IPS-18c (cell line): Measurements from ENCODE around the gene UBLCP1.
A peak's percentile ranks its signal among the peaks of the same experiment; 100 is the strongest.
"Not testable (repeated sequence)": the region's sequence is repeated elsewhere in the genome, so short reads cannot be mapped to it uniquely, and the experiment has no call there.

Experiments
- H3K4me3 ChIP-seq: 2 replicates; pipeline ENCODE4 v1.7.0; 2013; ENCODE audit warnings: low read depth, mild to moderate bottlenecking, low read length, moderate library complexity; ENCODE audit not compliant: insufficient read depth
- H3K9me3 ChIP-seq: one replicate; pipeline ENCODE4 v1.6.1; 2013; ENCODE audit warnings: mild to moderate bottlenecking, low read length, moderate library complexity; ENCODE audit not compliant: control insufficient read depth, insufficient read depth

The UBLCP1 gene, protein sequence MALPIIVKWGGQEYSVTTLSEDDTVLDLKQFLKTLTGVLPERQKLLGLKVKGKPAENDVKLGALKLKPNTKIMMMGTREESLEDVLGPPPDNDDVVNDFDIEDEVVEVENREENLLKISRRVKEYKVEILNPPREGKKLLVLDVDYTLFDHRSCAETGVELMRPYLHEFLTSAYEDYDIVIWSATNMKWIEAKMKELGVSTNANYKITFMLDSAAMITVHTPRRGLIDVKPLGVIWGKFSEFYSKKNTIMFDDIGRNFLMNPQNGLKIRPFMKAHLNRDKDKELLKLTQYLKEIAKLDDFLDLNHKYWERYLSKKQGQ

DNA sequence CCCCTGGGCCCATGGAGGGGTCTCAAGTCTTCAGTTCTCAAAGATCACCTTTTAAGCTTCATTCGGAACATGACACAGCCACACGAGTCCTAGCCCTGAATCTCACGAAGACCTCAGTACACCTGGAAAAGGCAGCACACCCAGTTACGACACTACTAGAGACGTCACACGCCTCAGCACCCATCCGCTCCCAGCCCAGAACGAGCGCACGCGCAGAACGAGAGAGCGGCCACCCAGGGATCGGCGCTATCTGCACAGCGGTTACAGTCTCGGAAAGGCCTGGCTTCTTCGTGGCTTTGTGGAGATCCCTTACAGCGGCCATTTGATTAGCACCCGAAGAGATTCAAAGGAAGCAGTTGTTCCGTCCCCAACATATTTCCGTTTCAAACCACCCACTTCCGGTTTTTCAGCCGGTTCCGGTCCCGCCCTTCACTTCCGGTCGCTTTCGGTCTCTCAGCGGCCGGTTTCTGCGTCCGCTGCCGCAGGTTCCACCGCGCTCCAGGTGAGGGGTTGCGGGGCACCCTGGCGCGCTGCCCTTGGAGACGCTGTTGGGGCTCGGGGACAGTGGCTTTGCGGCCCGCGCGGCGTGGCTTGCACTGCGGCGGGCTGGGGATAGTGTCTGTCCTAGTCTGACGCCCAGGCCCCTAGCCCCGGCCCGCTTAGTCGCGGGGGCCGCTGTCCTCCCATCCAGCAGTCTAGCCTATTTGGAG is at the start of gene UBLCP1:
Gene UBLCP1, plus strand, starts transcription at position 432 of the 710 bp plus-strand sequence. CDS start 5,626 bp downstream, outside the sequence.
- H3K9me3 ChIP-seq: no peaks in the 10 kb centered on the region
- peak within 1 kb of the TSS; percentile 96 for H3K4me3 ChIP-seq

DNA sequence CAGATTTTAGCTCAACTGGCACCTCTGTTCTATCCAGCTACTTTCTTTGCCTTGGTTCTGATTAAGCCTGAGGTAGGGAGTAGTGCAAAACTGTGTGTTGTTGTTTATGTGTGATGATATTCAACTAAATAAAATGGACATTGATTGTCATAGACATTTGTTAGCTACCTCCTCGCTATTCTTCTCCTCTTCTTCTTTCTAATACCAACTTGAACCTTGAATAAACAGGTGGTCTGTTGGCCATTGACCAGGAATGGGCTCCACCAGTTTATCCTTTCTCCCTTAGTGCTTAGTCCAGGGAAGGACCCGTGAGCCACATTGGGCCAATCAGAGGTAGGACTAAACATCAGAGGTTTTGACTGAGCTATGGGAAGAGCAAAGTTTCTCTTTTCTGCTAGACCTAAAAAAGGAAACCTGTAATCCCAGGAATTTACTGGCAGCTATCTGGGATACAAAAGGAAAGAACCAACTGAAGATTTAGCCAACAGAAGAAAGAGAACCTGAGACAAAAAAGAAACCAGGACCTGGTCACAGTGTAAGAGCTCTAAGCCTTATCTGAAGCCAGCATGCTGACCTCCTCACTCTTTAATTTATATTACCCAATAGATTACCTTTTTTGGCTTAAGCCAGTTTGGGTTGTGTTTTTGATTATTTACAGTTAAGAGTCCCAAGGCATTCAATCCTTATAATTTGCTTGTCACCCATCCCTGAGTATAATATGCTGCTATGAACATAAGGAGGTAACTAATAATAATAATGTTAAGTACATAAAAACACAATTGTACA is 48.4 kb upstream of the UBLCP1 start:
- H3K9me3 ChIP-seq: peaks cover 2% of the 10 kb centered on the region
- H3K4me3 ChIP-seq: no peak overlapping the region

DNA sequence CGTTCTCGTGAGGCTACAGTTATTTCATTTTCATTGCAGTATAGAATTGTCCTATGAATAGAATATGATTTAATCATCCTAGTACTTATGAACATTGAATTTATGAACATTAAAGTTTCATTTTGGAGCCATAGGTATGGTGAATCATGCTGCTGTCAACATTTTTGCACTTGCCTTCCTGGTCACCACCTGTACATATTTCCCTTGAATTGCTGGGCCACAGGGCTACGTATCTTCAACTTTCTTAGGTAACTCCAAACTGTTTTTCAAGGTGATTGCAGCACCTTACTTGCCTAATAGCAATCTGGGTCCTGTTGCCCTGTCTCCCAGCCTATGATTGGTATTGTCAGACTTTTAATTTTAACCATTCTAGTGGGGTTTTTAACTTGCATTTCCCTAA is 47.2 kb upstream of the UBLCP1 start:
- no peak overlapping the region for H3K4me3 ChIP-seq
- peaks cover 2% of the 10 kb centered on the region for H3K9me3 ChIP-seq

DNA sequence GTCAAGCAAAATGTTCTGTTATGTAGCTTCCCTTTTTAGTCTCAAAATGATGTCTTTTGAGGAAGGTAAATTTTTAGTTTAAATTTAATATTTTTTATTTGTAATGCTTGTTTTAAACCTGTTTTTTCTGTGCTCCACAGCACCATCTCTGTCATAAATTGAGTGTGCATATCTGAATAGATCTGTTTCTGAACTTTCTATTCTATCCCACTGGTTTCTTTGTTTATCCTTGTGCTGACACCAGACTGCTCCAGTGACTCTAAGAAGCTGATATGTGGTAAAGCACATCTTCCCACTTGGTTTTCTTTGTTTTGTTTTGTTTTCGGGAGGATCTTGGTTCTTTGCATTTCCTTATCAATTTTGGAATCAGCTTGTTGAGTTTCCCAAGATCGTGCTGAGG is 46.6 kb upstream of the UBLCP1 start:
- Histone ChIP-seq H3K9me3 (peaks cover 2% of the 10 kb centered on the region), H3K4me3 (no peak overlapping the region)

DNA sequence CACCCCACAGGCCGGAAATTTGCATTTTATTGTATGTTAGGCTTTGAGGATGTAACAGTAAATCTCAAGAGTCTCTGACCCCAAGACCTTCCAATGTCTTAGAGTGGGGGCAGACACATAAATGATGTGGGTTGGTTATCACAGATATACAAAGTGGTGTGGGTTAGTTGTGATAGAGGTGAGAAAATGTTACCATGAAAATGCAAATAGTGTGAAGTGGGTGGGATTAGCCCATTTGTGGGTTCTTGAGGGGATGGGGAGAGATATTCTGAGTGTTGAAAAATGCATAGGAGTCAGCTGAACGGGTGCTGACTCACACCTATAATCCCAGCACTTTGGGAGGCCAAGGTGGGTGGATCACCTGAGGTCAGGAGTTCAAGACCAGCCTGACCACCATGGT is 45.9 kb upstream of the UBLCP1 start:
- peaks cover 2% of the 10 kb centered on the region for H3K9me3 ChIP-seq
- H3K4me3 ChIP-seq: no peak overlapping the region

DNA sequence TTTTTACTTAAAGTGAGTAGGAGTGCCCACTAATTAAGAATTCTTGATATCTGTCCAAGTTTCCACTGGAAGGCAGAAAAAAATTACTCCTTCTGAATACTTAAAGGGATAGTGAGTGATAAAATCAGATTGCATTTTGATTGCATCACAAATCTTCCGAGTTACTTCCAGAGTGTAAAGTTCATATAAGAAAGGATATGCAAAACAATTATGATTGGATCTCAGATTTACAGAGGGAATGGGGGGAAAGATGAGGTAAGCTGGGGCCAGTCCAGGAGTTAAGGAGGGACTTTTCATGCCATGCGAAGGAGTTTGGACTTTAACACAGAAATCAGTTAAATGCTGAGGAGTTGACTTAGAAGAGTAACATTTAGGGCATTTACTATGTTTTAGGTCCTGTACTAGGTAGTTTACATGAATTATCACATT is 44.5 kb upstream of the UBLCP1 start:
- Histone ChIP-seq H3K9me3 (peaks cover 2% of the 10 kb centered on the region), H3K4me3 (no peak overlapping the region)

DNA sequence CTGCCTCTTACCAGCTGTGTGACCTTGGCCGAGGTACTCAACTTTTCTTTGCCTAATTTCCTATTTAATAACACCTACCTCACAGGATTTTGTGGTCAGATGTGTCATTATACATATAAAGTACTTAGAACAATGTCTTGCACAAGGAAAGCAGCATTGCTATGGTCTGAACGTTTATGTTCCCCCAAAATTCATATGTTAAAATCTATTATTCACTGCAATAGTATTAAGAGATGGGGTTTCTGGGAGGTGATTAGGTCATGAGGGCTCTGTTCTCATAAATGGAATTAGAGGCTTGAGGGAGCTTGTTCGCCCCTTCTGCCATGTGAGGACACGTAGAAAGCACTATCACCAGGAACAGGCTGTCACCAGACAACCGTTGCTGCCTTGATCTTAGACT is 42.9 kb upstream of the UBLCP1 start:
- no peak overlapping the region for H3K4me3 ChIP-seq
- peaks cover 2% of the 10 kb centered on the region for H3K9me3 ChIP-seq

DNA sequence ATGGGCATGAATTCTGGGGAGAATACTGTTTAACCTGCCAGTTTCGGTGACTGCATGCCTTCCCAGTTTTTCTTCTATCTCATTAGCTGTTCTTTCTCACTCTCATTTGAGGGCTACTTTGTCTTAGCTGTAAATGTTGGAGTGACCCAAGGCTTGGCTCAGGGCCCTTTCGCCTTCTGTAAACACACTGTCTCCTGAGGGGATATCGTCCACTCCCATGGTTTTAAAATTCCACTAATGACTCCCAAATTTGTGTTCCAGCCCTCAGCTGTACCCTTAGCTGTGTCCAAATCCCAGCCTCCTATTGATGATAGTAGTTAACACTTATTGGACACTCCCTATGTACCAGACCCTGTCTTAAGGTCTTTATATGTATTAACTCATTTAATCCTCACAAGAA is 39.6 kb upstream of the UBLCP1 start:
- Histone ChIP-seq H3K4me3 (no peak overlapping the region), H3K9me3 (no peaks in the 10 kb centered on the region)

DNA sequence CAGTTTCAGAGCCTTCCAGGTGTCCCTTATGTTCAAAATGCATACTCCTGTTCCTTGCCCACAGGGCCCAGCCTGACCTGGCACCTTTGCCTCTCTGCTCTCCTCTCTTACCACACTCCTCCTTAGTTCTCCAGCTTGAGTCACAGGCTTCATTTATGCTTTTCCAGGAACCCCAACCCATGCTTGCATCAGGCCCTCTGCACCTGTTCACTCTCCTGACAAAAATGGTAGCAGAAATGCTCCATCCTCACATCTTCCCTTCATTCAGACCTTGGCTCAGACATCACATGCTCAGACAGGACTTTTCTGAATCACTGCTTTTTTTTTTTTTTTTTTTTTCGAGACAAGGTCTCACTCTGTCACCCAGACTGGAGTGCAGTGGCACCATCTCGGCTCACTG is 38.6 kb upstream of the UBLCP1 start:
- Histone ChIP-seq H3K4me3 (no peak overlapping the region), H3K9me3 (no peaks in the 10 kb centered on the region)

DNA sequence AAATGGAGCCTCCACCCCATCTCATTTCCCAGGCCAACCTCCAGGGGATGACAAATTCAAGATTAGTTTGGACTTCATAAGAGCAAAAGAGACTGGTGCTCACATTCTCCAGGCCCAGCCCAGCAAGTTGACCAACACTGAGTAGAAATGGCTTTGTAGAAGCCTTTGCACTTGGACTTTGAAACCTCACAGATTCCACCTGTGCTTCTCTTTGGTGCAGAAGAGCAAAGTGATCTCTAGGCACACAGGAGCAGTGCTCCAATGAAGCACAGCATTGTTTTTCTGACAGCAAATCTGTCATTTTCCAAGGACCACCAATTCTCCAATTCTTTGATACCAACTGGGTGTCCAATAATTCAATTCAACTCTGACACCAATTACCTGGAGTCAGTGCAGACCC is 36.6 kb upstream of the UBLCP1 start:
- Histone ChIP-seq H3K4me3 (no peak overlapping the region), H3K9me3 (no peaks in the 10 kb centered on the region)

DNA sequence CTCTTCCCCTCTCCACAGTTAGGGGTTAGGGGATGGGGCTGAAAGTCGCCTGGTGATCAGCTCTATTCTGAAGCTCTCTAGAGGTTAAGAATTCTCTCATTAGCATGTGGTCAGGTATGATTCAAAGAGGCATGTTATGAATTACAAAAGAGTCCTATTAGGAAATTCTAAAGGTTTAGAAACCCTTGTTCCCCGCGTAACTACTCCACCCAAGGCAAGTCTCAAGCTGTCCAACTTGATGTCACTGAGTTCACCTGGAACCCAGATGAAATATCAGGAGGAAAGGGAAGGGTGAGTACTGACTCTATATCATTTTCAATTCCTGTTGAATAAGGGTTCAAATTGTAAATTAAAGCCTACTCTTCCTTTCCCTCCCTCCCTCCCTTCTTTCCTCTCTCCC is 35.6 kb upstream of the UBLCP1 start:
- Histone ChIP-seq H3K4me3 (no peak overlapping the region), H3K9me3 (no peaks in the 10 kb centered on the region)

DNA sequence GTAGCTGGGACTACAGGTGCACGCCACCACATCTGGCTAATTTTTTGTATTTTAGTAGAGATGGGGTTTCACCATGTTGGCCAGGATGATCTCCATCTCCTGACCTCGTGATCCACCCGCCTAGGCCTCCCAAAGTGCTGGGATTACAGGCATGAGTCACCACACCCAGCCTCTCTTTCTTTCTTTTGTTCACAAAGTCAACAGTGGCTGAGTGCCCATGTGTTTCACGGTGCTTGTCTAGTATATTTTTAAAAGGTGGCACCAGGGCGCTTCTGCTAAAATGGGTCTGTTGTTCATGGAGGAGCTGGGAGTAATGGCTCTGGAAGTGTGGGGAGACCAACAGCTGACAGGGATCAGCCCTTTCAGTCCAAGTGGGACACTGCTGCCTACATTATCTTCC is 35.0 kb upstream of the UBLCP1 start:
- not testable (repeated sequence) for H3K9me3 ChIP-seq, H3K4me3 ChIP-seq

DNA sequence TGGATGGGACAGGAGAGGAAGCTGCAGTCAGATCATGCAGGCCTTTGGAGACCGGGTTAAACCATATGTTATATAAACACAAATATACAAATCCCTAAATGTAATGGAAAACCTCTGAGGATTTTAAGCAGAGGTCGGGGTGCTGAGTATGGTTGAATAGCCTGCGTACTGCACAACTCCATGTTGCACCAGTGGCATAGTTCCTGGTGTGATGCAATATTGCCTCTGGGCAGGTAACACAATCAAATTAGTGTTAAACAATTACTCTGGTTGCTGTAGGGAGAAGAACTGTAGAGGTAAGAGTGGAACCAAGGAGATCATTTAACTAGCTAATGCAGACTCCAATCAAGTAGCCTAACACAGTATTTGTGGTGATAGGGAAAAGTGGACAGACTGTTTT is 32.4 kb upstream of the UBLCP1 start:
- H3K9me3 ChIP-seq: no peaks in the 10 kb centered on the region
- no peak overlapping the region for H3K4me3 ChIP-seq

DNA sequence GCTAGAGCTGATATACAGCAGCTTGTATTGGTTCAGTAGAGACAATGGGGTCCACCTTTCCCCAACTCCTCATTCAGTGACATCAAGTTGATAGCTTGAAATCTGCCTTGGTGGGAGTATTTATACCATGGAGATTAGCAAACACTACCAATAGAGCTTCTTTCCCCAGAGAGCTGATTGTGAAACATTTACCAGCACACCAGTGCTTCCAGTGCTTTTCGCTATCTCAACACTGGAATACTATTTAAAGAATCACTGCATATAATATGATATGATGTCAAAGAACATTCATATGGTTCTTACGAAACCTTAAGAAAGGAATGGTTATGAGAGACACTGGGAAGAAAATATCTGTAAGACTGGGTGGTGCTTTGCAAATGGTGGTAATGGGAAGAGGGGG is 31.9 kb upstream of the UBLCP1 start:
- H3K4me3 ChIP-seq: no peak overlapping the region
- no peaks in the 10 kb centered on the region for H3K9me3 ChIP-seq

DNA sequence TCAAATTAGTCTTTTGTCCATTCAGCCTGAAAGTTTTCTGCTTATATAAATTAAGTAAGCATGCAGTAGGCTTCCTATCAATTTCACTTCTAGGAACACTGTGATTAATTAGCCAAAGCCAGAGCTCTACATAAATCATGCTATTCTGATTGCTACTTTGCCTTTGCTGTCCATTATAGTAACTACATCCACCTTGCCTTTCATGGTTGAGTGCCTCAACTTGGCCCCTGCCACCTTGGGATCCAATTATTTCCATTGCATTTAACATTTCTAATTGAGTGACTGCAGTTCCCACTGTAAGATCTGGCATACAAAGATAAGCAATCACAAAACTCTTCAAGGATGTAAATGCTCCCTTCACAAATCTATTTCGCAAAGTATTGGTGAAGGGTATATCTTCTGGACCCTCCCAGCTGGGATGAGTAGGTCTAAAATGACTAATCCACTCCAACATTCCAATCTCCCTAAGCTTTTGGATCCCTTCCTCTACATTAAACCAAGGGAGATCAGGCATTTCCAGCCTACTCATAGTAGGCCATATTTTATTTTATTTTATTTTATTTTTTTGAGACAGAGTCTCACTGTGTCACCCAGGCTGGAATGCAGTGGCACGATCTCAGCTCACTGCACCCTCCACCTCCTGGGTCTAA is 27.1 kb upstream of the UBLCP1 start:
- not testable (repeated sequence) for H3K9me3 ChIP-seq

DNA sequence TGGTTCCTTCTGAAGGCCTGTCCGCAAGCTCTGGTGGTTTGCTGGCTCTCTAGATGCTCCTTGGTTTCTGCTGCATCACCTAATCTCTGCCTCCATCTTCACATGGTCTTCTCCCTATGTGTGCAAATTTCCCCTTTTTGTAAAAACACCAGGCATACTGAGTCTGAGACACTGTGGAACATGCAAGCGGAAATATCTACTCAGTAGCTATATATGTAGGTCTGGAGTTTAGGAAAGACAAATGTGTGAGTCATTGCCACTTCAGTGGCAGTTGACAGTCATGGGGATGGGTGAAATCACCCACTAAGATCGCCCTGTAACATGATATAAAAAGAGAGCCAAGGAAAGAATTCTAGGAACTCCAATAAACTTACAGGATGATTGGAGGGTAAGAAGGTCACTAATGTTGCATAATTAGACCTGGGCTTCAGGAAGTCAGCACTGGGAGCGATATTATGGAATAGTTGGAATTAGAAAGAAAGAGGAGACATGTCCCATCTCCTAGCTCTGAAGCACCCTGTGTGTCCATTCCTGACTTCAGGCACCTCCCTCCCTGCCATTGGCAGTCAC is 22.7 kb upstream of the UBLCP1 start:
- no peak overlapping the region for H3K4me3 ChIP-seq
- H3K9me3 ChIP-seq: no peaks in the 10 kb centered on the region

More for the DNA sequence above, 27.1 kb upstream of the UBLCP1 start:
- H3K4me3 ChIP-seq: not testable (repeated sequence)

DNA sequence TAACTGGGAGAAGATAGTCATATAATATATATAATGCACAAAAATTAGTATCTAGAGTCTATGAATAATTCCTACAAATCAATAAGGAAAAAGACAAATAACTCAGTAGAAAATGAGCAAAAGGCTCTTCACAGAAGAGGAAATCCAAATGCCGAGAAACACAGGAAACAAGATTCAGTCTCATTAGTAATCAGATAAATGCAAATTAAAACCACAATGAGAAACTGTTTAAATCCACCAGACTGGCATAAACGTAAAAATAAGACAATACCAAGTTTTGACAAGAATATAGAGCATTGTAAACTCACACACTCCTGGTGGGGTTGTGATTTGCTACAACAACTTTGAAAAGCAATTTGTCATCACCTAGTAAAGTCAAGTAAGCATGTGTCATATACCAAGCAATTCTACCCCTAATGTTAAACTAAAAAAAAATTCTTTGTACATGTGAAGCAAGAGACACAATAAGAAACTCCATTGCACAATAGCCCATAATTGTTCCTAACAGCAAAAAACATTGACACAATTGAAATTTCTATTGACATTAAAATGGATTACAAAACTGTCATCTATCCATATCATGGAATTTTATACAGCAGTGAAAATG is 21.0 kb upstream of the UBLCP1 start:
- Histone ChIP-seq H3K4me3 (no peak overlapping the region), H3K9me3 (no peaks in the 10 kb centered on the region)
